GM23248 (cell line): ENCODE measurements around the gene SCAANT1.

Source experiments
- EZH2 ChIP-seq: fragments of 200-600 bp; sonication (generic); IDR thresholded peaks from 2 replicates; pipeline ENCODE4 v1.6.1; 2018; ENCODE audit warnings: antibody characterized with exemption, mild to moderate bottlenecking; ENCODE audit not compliant: insufficient read depth, poor library complexity, severe bottlenecking
- EZH2phosphoT487 ChIP-seq: fragments of 200-600 bp; sonication (generic); IDR thresholded peaks from 2 replicates; pipeline ENCODE4 v1.6.1; 2018; ENCODE audit warnings: antibody characterized with exemption, moderate library complexity, mild to moderate bottlenecking, low read depth; ENCODE audit not compliant: insufficient read depth

DNA sequence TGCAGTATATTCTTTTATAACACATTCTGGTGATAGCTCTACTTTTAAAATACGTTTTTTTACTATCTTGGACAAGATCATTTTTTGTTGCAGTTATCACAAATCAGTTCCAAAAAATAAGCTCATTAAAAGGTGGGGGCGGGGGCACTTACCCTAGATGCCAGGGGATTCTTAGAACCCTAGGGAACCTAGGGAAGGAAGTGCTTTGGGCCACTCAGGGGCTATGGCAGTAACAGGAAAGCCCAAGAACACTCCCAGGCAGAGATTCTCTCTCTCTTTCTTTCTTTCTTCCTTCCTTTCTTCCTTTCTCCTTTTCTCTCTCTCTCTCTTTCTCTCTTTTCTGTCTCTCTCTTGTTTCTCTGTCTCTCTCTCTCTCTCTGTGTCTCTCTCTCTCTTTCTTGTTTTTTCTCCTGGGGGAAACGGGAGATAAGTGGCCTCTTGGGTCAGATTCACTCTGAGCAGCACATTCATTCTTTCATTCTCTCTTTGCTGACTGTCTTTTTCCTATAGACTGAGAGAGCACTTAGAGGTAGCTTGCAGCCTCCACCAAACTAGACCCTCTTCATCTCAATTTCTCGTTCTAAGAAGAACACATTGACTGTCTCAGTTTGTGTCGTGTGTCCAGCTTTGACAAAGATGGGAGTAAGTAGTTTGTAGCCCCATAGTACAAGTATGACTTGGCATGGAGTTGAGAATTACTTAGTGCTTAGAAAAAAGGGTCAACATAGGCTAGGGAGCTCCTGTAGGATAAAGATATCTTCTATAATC lies 16.6 kb downstream of the SCAANT1 start:
- no peak for TF ChIP-seq EZH2phosphoT487
- TF ChIP-seq EZH2: no peak
